Osteocyte (in vitro differentiated cells): ENCODE data around the gene HTT-AS. TPM values are rescaled to one million over a fixed set of nuclear protein-coding genes. Genes with fewer than 3 reads are reported as not detected.
"Not testable (repeated sequence)": the region's sequence is repeated elsewhere in the genome, so short reads cannot be mapped to it uniquely, and the experiment has no call there.

Experiments used
- DNase-seq: peaks from one replicate; pipeline ENCODE4 v3.0.0; 2021; ENCODE audit warnings: mixed read lengths; ENCODE audit not compliant: unreplicated experiment; ENCODE audit errors: extremely low spot score
- H3K27ac Mint-ChIP-seq: one replicate; pipeline ENCODE4 v1.8.0; 2021; ENCODE audit warnings: mild to moderate bottlenecking, mixed read lengths; ENCODE audit not compliant: unreplicated experiment
- H3K27me3 Mint-ChIP-seq: one replicate; pipeline ENCODE4 v1.8.0; 2021; ENCODE audit warnings: mixed read lengths; ENCODE audit not compliant: unreplicated experiment
- H3K36me3 Mint-ChIP-seq: one replicate; pipeline ENCODE4 v1.8.0; 2021; ENCODE audit warnings: mixed read lengths; ENCODE audit not compliant: unreplicated experiment
- H3K4me1 Mint-ChIP-seq: one replicate; pipeline ENCODE4 v1.8.0; 2021; ENCODE audit warnings: mixed read lengths; ENCODE audit not compliant: unreplicated experiment
- H3K4me3 Mint-ChIP-seq: one replicate; pipeline ENCODE4 v1.8.0; 2021; ENCODE audit warnings: mild to moderate bottlenecking, moderate library complexity, mixed read lengths; ENCODE audit not compliant: unreplicated experiment
- H3K9me3 Mint-ChIP-seq: one replicate; pipeline ENCODE4 v1.8.0; 2021; ENCODE audit warnings: mixed read lengths; ENCODE audit not compliant: unreplicated experiment
- total RNA-seq: library from RNA; stranded (reverse); gene quantifications from 2 replicates; pipeline ENCODE4 v1.2.1, GENCODE V29; 2021
- TF ChIP-seq, protein P1 (sequence below): fragments of 200-600 bp; sonication (generic); IDR thresholded peaks from 2 replicates; pipeline ENCODE4 v1.5.0; 2021; ENCODE audit warnings: antibody characterized with exemption, mild to moderate bottlenecking, moderate library complexity

Gene HTT-AS
- total RNA-seq, 1 donor from 2014 or later, result not detected

DNA sequence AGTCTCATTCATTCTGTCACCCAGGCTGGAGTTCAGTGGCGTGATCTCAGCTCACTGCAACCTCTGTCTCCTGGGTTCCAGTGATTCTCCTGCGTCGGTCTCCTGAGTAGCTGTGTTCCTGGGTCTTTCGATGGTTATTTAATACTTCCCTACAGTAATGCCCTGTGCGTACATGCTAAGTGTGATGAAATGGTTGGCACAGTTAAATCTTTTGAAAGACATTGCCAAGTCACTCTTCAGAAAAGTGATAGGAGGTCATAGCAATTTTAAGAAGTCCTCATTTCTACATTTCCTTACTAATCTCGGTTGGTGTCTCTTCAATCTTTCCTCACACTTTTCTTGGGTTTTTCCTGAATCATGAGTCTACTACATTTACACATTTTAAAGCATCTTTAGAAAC is 14.4 kb downstream of the HTT-AS start:
- no peak overlapping the region for H3K27ac Mint-ChIP-seq
- DNase-seq, result no peak
- H3K4me1 Mint-ChIP-seq, result no peaks in the 10 kb centered on the region
- no peak overlapping the region for H3K4me3 Mint-ChIP-seq
- peaks cover 27% of the 10 kb centered on the region for H3K27me3 Mint-ChIP-seq
- no peaks in the 10 kb centered on the region for H3K36me3 Mint-ChIP-seq
- peaks cover 8% of the 10 kb centered on the region for H3K9me3 Mint-ChIP-seq
- TF ChIP-seq, protein P1, sequence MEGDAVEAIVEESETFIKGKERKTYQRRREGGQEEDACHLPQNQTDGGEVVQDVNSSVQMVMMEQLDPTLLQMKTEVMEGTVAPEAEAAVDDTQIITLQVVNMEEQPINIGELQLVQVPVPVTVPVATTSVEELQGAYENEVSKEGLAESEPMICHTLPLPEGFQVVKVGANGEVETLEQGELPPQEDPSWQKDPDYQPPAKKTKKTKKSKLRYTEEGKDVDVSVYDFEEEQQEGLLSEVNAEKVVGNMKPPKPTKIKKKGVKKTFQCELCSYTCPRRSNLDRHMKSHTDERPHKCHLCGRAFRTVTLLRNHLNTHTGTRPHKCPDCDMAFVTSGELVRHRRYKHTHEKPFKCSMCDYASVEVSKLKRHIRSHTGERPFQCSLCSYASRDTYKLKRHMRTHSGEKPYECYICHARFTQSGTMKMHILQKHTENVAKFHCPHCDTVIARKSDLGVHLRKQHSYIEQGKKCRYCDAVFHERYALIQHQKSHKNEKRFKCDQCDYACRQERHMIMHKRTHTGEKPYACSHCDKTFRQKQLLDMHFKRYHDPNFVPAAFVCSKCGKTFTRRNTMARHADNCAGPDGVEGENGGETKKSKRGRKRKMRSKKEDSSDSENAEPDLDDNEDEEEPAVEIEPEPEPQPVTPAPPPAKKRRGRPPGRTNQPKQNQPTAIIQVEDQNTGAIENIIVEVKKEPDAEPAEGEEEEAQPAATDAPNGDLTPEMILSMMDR, result no peak

DNA sequence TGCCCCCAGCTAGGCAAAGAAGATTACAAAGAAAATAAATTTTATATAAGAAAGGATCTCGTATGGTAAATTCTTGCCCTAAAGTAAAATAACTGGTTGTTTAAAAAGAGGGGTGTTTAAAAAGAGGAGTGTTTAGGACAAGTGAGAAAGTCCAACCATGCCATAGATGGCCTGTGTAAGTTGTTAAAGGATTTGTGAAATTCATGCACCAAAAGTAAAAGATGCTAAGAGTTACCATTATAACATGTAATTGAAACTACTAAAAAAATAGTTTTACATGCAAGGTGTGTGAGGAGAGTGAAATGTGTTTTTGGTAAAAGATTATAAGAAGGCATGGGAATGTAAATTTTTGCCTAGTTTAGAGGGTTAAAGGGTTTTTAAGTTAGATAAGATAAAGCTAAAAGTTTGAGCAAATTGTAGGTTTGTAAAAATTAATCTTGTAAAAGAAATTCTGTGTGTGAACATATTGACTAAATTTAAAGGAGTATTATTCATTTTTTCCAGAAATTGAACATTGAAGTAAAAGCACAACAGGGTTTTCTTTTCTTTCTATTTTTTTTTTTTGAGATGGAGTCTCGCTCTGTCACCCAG is 20.1 kb downstream of the HTT-AS start:
- TF ChIP-seq, protein P1, result no peak
- no peaks in the 10 kb centered on the region for H3K36me3 Mint-ChIP-seq
- H3K4me3 Mint-ChIP-seq, result no peak overlapping the region
- peaks cover 37% of the 10 kb centered on the region for H3K27me3 Mint-ChIP-seq
- no peaks in the 10 kb centered on the region for H3K4me1 Mint-ChIP-seq
- no peak overlapping the region for H3K27ac Mint-ChIP-seq
- no peak for DNase-seq
- H3K9me3 Mint-ChIP-seq, result peaks cover 12% of the 10 kb centered on the region

GRCh38 chr4:3051141-3051897 is 23.0 kb downstream of the HTT-AS start:
- not testable (repeated sequence) for H3K4me3 Mint-ChIP-seq, H3K36me3 Mint-ChIP-seq, H3K4me1 Mint-ChIP-seq, H3K27ac Mint-ChIP-seq, DNase-seq
- Mint-ChIP-seq H3K27me3 (peaks cover 42% of the 10 kb centered on the region), H3K9me3 (peaks cover 12% of the 10 kb centered on the region)

- Mint-ChIP-seq H3K4me3 (no peak overlapping the region), H3K27me3 (peaks cover 62% of the 10 kb centered on the region), H3K27ac (no peak overlapping the region), H3K9me3 (no peaks in the 10 kb centered on the region), H3K36me3 (no peaks in the 10 kb centered on the region), H3K4me1 (peaks cover 3% of the 10 kb centered on the region)
- no peak for DNase-seq
- TF ChIP-seq, protein P1, result peak; percentile 82
These were observed 26.7 kb downstream of the HTT-AS start for GRCh38 chr4:3047464-3048286.

DNA sequence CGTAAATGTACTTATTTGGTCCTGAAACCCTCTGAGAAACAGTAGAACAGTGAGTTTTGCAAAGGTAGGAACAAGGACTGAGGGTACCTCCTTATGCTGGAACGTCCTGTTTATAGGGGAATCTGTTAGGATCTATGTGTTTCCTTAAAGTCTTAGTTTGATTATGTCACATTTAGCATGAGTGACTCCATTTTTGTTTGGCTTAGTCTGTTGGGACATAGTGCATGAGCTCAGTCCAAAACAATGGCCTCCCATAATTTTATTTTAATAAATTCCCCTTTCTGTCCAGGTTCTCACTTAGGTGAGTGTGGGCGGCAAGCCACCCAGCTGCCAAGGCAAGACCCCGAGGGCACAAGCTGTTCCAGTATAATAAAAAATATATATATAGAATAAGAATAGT is 27.7 kb downstream of the HTT-AS start:
- Mint-ChIP-seq H3K27ac (no peak overlapping the region), H3K4me1 (peaks cover 3% of the 10 kb centered on the region), H3K36me3 (no peaks in the 10 kb centered on the region), H3K27me3 (peaks cover 54% of the 10 kb centered on the region), H3K4me3 (no peak overlapping the region), H3K9me3 (no peaks in the 10 kb centered on the region)
- DNase-seq, result no peak
- TF ChIP-seq, protein P1, result no peak
